Retinal pigment epithelial cell (primary cell): ENCODE data around the gene SMPD3.

Source experiments
- DNase-seq: peaks from one replicate; pipeline ENCODE4 v3.0.0-alpha.2; 2010; ENCODE audit warnings: low read depth
- H3K4me3 ChIP-seq: 2 replicates; pipeline ENCODE4 v1.5.1; 2011; ENCODE audit warnings: mild to moderate bottlenecking, low read length, control low read depth, moderate library complexity
- TF ChIP-seq, protein P1 (sequence below): conservative IDR thresholded peaks from 2 replicates; pipeline ENCODE4 v1.5.1; 2011; ENCODE audit warnings: low read depth, low read length, control low read depth, inconsistent platforms

The SMPD3 gene

DNA sequence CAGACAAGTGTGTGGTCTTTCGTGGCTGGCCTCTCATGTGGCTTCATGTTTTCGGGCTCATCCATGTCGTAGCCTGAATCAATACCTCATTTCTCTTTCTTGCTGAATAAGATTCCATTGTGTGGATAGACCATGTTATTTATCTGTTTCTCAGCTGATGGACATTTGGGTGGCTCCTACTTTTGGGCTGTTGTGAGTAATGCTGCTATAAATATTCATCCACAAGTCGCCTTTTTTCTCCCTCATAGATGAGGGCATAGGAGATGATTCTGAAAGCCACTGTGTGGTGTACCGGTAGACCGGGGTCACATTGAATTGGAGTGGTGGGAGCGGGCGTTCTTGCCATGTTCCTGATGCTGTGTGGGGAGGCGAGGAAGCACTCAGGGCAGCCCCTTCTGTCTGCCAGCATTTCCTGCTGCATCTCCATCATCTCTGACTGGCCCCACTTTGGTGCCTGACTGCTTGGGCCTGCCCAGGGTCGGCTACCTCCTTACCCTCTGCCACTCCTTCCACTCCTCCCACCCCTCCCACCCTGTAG, 97.4 kb downstream of the SMPD3 start:
- no peak overlapping the region for H3K4me3 ChIP-seq
- no peak for DNase-seq
- TF ChIP-seq, protein P1, sequence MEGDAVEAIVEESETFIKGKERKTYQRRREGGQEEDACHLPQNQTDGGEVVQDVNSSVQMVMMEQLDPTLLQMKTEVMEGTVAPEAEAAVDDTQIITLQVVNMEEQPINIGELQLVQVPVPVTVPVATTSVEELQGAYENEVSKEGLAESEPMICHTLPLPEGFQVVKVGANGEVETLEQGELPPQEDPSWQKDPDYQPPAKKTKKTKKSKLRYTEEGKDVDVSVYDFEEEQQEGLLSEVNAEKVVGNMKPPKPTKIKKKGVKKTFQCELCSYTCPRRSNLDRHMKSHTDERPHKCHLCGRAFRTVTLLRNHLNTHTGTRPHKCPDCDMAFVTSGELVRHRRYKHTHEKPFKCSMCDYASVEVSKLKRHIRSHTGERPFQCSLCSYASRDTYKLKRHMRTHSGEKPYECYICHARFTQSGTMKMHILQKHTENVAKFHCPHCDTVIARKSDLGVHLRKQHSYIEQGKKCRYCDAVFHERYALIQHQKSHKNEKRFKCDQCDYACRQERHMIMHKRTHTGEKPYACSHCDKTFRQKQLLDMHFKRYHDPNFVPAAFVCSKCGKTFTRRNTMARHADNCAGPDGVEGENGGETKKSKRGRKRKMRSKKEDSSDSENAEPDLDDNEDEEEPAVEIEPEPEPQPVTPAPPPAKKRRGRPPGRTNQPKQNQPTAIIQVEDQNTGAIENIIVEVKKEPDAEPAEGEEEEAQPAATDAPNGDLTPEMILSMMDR: no peak

DNA sequence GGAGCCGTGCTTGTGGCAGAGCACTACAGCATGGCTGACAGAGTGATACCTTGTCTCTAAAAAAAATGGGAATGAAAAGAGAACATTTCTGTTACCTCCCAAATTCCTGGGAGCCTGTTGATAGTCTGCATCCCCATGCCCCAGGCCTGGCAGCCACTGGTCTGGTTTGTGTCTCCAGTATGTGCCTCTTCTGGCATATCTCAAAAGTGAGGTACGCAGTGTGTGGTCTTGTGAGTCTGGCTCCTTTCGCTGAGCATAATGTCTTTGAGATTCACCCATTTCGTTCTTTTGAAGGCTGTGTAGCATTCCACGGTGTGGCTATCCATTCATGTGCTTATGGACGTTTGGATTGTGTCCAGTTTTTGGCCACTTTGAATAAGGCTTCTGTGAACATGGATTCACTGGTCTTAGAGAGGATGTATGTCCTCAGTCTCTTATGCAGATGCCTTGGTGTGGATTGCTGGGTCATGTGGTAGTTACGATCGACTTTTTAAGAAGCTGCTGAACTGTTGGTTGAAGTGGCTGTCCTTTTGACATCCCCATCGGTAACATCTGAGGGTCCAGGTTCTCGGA, 98.4 kb downstream of the SMPD3 start:
- TF ChIP-seq, protein P1: no peak
- H3K4me3 ChIP-seq: no peak overlapping the region
- DNase-seq: no peak

DNA sequence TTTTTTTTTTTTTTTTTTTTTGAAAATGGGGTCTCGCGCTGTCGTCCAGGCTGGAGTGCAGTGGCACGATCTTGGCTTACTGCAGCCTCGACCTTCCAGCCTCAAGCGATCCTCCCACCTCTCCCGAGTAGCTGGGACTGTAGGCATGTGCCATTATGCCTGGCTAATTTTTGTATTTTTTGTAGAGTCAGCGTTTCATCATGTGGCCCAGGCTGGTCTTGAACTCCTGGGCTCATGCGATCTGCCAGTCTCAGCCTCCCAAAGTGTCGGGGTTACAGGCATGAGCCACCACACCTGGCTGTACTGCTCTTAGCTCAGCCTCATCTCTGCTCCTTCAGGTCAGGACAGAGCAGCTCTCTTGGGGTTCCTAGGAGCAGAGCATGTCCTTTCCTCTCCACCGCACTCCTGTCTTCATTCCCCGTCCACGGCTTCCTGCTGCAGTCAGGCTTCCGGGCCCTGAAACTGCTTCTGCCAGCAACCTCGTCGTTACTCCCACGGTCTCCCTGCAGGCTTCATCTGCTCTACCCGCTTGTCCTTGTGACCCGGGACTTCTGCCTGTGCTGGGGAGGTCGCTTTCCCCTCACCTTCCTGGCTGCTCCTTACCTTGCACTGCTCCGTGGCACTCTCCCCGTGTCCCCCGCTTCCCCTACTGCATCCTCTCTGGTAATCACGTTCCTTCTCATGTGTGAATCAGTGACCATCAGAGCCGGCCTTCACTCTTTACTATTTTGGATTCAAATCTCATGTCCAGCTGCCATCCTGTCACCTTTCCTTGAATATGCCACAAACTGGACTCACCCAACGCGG, 99.5 kb downstream of the SMPD3 start:
- H3K4me3 ChIP-seq: no peak overlapping the region
- DNase-seq: no peak
- TF ChIP-seq, protein P1: no peak

DNA sequence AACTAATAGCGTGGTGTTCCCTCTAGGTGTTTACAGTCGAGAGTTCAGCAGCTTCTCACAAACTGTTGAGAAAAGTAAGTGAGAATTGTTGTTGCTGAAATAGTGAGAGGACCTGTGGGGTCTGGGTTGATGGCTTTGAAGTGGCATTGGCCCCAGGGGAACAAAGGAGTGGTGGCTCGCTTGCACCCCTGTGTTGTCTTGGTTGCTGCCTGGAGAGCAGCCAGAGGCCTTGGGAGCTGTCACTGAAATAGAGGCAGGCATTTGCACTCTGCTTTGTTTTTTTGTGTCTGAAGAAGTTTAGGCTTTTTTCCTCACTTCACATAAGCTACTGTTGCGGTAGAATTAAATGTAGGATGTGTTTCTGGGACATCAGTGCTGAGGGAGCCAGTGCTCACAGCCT, 100.7 kb downstream of the SMPD3 start:
- TF ChIP-seq, protein P1: no peak
- DNase-seq: no peak
- no peak overlapping the region for H3K4me3 ChIP-seq

DNA sequence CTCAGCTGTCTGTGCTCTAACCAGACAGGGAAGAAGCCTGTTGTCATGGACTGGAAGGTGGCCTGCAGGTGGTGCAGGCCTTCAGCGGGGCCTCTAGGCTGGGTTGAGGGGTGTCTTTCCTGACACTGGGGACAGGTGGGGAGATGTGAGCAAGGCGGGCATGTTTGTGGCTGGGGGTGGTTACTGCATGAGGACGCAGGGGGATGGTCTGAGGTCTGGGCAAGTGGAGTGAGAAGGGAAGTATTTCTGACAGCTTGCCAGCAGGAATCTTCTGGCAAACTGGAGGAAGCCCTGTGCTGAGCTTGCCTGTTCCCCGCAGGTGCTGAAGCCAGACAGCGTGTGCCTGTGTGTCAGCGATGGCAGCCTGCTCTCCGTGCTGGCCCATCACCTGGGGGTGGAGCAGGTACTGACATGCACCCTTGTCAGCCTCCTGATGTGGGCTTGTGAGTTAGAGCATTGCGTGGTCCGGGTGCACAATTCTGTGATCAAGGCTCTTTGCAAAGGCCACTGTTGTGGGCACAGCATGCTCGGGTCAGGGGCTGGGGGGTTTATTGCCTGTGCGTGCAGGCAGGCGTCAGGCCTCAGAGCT, 101.3 kb downstream of the SMPD3 start:
- no peak overlapping the region for H3K4me3 ChIP-seq
- TF ChIP-seq, protein P1: no peak
- no peak for DNase-seq

DNA sequence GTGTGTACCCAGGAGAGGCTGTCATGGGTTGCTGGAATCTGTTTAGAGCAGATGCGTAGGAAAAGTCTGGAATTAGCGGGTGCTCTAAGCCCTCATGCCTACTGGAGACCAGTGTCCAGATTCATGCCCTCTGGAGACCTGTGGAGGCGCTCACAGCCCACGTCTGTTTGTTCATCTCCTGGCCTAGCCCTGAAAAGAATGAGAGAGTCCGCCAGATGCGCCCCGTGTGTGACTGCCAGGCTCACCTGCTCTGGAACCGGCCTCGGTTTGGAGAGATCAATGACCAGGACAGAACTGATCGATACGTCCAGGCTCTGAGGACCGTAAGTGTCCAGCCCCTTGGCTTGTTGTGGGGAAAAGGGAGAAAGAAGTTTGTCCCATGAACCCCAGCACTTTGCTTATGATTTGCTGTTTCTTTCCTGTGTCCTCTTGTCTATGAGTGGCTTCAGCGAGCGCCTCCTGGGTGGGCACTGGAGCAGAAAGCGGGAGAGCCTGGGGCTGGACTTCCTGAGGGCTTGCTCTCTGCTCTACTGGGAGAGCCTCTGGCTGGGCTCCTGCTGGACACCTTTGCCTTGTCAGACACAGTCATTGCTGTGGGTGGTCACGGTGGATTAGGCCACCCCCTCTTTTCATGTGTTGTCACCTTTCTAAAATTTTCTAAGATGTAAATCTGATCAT, 102.2 kb downstream of the SMPD3 start:
- TF ChIP-seq, protein P1: no peak
- DNase-seq: no peak
- H3K4me3 ChIP-seq: no peak overlapping the region
